OCI-LY7 (cell line): Measurements from ENCODE around the gene SERPINE1.

Experiments used
- CTCF ChIP-seq: fragments of 200-600 bp; sonication (generic); conservative IDR thresholded peaks from 2 replicates; pipeline ENCODE4 v1.5.1; 2014; ENCODE audit warnings: mild to moderate bottlenecking, antibody characterized with exemption, low read length, moderate library complexity, mixed read lengths
- EZH2phosphoT487 ChIP-seq: fragments of 200-600 bp; sonication (generic); IDR thresholded peaks from 2 replicates; pipeline ENCODE4 v1.6.1; 2018; ENCODE audit warnings: low read depth, borderline replicate concordance, mild to moderate bottlenecking, mixed run types, antibody characterized with exemption, low read length, moderate library complexity, mixed read lengths

DNA sequence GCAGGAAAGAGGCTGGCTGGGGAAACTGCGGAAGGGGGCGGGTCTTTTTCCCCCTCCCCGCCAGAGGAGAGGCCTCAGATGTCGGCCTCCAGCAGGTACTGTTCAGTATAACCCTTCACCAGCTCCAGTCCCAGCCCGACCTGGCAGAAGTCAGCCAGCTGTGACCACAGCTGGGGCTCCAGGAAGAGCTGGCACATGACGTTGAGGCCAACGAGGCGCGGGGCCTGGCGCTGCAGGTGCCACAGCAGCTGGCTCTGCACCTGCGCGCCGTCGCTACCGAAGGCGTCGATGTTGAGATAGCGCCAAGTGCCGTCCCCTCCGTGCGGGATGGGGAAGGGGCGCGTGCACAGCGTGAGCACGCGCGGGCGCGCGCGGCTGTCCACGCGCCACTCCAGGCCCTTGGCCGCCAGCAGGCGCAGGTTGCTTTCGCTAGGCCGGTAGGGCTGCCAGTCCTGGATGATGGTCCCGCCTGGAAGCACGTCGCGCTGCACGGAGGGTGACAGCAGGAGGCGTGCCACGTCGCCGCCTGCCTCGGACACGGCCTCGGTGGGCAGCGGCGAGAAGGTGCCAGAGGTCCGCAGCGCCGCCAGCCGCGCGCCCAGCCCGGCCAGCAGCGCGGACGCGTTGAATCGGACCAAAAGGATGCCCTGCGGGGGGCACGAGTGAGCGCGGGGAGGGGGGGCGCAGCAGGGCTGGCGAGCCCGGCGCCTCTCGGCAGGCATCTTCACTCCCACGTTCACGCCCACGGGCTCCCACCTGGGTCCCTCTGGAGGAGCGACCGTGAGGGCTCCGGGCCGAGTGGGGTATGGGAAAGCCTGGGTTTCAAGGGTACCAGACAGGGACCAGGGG lies 45.3 kb downstream of the SERPINE1 start:
- TF ChIP-seq CTCF: no peak
- no peak for TF ChIP-seq EZH2phosphoT487
